NCI-H128 (cell line): ENCODE measurements around the gene JPH3.
"Not testable (repeated sequence)": the region's sequence is repeated elsewhere in the genome, so short reads cannot be mapped to it uniquely, and the experiment has no call there.

ENCODE experiments used
- DNase-seq: peaks from one replicate; lab custom pipeline; 2025; ENCODE audit not compliant: unreplicated experiment; lab: John Stamatoyannopoulos, UW

The JPH3 gene

GRCh38 chr16:87708881-87709638 lies 106.8 kb downstream of the JPH3 start:
- DNase-seq, result no peak

- DNase-seq, result no peak
Observed at GRCh38 chr16:87709677-87710076, 107.4 kb downstream of the JPH3 start.

GRCh38 chr16:87710887-87711286 lies 108.6 kb downstream of the JPH3 start:
- no peak for DNase-seq

DNA sequence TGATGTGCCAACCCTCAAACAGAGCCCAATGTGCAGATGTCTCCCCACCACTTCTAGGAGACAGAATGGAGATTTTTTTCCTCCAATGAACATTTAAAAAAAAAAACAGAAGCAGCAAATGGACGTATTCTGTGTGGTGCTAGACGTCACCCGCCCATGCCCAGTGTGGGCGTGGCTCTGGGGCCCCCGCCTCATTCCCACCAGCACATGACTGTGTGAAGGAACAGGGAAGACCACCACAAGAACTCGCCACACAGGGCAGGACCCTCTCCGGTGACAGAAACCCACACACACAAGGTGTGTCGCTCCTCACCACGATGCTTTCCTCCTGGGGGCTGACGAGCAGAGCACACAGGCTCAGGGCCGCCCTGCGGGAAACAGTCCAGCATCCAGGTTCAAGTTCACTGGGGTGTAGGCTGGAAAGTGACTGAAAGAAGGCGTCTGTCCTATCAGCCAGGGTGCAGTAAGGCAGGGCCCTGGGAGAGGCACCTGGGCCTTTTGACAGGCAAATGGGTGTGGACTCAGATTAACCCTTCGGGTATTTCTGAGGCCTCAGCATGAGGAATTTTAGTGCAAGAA lies 110.0 kb downstream of the JPH3 start:
- no peak for DNase-seq

DNA sequence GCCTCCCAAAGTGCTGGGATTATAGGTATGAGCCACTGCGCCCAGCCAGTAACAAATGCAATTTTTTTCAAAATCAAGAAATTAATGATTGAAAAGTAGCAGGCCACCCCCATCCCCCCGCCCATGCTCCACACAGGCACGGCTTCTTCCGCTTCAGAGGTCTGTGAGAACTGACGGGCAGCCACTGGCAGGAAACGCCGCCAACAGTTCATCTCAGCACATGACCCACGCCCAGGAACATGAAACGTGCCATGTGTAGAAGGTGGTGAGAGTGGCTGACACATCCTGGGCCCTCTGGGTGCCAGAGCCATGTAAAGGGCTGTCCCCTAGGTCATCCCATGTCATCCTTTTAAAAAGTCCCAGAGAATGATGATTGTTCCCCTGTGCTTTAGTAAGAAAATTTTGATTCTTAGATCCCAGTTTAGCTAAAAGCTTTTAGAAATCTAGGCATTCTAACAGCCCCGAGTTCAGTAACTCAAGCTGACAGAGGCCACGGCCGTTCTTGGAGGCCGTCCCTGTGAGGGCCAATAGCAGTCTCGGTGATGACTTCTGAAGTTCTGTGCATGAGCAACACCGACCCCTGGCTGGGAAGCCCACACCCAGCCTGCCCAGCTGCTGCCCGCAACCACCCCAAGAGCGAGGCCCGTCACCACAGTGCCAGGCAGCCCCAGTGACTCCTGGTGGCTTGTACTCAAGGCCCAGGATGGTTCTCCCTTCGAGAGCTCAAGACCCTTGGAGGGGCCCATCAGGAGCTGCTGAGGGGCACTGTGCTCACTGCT lies 111.3 kb downstream of the JPH3 start:
- DNase-seq, result no peak

- no peak for DNase-seq
Observed at GRCh38 chr16:87715231-87715630, 112.9 kb downstream of the JPH3 start.

- DNase-seq, result no peak
Observed at GRCh38 chr16:87715658-87716057, 113.3 kb downstream of the JPH3 start.

GRCh38 chr16:87718831-87719230 lies 116.5 kb downstream of the JPH3 start:
- DNase-seq, result not testable (repeated sequence)

GRCh38 chr16:87720446-87720845 lies 118.1 kb downstream of the JPH3 start:
- no peak for DNase-seq

DNA sequence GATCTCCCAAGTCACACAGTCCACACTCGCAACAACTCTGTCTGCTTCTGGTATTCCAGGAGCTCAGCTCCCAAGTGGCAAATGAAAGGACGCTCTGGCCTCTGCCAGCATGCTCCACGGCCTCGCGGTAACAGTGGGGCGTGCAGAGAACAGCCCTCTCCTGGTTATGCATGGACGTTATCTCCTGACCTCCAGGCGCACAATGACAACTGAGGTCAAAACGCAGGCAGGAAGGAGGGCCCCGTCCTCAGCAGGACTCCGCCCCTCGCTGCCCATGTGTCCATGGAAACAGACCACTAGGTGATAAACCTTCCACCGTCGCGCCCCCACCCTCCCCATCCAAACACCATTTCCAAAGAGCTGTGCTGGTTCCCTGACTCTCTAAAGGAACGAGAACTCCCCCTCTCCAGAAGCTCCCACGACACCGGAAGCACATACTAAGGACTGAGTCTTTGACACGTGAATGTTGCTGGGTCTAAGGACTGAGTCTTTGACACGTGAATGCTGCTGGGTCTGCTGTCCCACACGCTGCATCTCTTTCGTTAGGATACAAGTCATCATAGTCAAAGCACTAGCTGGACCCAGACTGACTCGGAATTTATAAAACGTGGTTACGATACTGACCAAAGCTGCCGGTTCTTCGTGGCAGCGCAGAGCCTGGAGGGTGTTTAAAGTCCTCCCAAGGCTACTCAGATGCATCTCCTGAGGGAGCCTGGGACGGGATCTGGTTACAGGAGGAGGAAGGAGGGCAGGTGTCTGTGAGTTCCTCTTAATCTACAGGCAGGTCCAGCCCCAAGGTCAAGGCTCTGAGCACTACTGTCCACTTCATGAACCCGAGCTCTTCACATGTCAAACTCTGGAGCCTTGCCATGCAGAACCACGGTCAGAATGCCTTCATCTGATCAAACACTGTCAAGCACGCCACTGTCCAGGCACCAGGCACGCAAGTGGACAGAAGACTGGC lies 119.6 kb downstream of the JPH3 start:
- DNase-seq, result no peak

DNA sequence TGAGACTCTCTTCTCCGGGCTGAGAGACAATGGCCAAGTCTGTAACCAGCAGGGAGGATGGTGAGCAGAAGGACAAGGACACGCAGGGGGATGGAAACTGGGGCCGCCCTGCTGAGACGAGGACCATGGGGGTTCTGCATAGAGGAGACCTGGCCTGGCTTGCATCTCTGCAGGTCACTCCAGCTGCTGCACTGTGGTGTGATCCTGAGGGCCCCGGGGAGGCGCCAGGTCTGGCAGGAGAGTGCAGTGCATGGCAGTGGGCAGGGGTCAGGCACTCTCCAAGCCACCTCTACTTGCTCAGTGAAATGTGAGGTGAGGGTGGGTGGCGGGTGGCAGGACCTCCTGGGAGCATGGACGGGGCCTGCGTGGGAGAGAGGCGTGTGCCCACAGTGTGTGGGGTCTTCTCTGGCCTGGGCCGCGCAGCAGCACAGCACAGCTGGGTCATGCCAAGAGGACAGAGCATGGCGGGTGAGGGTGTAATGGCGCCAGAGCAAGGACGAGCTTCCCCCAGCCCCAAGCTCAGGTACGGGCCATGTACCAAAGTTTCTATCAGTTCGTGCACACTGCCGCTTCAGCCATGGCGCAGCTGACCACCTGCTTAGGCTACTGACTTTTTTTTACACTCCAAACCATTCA lies 120.4 kb downstream of the JPH3 start:
- DNase-seq, result no peak

DNA sequence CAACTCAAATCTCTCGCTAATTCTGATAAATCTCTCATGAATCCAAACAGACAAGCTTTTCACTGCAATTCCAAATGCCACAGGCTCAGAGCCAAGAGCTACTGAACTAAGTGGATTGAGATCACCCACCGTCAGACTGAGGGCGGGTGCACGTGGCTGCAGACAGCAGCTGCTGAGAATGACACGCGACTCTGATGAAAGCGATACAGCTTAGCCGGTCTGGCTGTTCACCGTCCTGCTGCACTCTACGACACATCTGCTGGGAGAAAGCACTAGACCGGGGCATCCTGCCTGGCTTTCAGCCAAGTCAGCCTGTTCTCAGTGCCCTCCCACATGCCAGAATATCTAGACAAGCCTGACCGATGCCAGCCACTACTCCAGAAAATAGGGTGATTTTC lies 120.9 kb downstream of the JPH3 start:
- peak; percentile 60 for DNase-seq

- DNase-seq, result no peak
Observed at GRCh38 chr16:87724490-87725291, 122.4 kb downstream of the JPH3 start.

GRCh38 chr16:87725596-87726235 lies 123.4 kb downstream of the JPH3 start:
- no peak for DNase-seq

DNA sequence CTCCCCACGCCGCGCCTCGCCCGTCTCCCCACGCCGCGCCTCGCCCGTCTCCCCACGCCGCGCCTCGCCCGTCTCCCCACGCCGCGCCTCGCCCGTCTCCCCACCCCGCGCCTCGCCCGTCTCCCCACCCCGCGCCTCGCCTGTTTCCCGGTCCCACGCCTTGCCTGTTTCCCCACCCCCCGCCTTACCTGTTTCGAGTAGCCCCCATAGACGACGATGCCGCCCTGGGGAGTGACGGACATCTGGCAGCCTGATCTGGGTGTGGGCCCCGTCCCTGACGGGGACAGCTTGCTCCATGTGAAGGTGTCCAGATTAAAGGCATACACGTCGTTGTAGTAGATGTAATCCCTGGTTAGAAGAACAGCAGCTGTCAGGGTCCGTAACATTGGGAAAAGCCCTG lies 124.3 kb downstream of the JPH3 start:
- not testable (repeated sequence) for DNase-seq

DNA sequence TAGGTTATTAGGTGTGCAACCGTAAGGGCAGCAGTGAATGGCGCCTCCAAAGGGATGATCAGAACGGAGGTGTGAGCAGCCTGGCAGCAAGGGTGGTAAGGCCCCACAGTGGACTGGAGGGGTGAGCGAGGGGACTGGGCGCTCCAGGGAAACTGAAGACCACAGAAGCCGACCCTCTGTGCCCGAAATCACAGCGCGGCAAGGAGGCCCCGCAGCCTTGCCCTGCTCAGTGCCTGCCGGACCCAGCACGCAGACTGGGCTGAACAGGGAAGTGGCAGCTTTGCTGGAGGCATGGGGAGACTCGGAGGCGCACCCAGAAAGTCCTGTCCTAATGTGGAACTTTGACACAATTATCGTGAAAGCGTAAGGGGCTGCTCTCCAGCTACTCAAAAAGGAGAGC lies 125.0 kb downstream of the JPH3 start:
- DNase-seq, result no peak

GRCh38 chr16:87728026-87728425 lies 125.7 kb downstream of the JPH3 start:
- no peak for DNase-seq

DNA sequence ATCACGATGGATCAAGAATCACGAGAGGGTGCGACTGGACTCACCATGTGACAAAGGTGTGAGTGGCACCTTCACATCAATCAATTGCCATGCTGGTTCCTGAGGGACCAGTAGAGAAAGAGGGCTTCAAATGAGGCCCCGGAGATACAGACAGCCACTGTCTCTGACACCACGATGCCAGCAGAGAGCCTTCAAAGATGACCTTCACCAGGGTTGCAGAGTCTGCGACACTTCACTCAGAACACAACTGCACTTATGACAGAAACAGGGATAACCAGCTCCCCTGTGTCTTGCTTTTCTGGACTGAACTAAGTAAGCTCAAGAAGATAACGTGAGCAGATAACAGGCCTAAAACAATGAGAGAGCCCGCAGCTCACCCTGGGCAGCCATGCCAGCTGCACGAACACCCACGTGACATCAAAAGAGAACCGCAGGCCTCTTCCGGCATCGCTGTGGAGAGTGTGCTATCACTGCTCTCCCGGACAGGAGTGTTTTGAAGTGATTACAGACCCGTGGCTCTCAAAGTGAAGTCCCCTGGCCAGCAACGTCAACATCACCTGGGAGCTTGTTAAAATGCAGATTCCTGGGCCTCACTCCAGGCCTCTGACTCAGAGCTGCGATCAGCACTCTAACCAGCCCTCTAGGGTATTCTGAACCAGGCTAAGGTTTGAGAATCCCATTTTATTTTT lies 127.1 kb downstream of the JPH3 start:
- no peak for DNase-seq

GRCh38 chr16:87731607-87732006 lies 129.3 kb downstream of the JPH3 start:
- no peak for DNase-seq
